GM21515 (cell line): ENCODE measurements around the gene EML5.
A peak's percentile ranks its signal among the peaks of the same experiment; 100 is the strongest.

ENCODE experiments used
- ATAC-seq: cut with Tn5 transposase; IDR thresholded peaks from one replicate; pipeline ENCODE4 v1.9.1; 2021; ENCODE audit not compliant: unreplicated experiment

The EML5 gene

DNA sequence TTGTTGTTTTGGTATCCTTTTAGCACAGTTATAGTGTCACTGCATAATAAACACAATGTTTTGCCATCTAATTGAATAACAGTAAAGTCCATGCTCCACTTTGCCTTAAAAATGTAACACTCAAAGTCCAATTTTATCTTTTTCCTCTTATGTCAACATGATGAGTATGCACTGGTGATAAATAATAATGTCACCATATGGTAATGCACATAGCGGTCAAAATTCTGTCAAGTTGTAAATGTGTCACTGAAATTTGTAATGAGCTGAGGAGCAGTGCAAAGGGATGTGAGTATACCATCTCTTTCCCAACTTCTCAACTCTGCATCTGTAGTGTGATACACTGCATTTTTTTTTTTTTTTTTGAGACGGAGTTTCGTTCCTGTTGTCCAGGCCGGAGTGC lies 65.7 kb downstream of the EML5 start:
- ATAC-seq: no peak

DNA sequence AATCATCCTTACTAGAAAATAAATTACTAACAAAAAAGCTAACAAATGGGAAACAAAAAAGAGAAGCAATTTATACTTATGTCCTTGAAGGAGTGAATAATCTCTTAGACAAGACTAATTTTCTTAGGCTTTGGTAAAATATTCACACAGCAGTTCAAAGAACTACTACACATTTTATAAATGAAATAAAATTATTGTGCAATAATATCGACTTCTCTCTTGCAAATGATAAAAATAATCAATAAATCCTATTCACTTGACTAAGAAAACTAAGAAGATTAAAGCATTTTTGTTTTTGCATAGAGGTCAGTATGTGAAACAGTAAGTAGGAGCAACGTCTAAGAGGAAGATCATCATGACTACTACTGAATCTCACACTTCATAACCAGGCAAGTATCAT lies 82.0 kb downstream of the EML5 start:
- no peak for ATAC-seq

DNA sequence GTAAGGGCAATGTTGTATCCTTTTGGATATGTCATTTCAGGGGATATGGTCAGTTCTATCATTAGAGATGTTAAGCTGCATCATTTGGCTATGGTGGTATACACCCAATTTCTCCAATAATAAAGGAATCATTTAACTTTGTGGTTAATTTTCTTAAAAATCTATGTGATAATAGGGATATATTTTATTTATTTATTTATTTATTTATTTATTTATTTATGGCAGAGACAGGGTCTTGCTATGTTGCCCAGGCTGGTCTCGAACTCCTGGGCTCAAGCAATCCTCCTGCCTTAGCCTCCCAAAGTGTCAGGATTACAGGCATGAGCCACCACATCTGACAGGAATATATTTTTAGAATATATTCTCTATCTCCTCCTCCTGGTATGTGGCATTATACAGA lies 85.7 kb downstream of the EML5 start:
- no peak for ATAC-seq

DNA sequence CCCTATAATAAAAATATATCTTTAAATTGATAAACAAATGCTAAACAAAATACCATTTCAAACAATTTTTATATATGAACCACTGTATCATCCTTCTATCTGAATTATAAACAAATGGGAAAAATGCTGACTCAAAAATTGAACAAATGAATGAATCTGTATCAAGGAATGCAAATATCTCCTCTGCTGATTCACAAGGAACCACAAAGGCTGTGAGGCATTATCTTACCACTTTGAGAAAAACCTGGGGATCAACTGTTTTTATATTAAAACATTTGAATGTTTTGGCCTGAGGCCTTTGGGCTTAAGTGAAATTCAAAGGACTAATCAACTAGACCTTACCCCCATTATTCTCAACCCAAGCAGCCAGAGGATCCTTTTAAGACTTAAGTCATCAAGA lies 86.3 kb downstream of the EML5 start:
- ATAC-seq: no peak

DNA sequence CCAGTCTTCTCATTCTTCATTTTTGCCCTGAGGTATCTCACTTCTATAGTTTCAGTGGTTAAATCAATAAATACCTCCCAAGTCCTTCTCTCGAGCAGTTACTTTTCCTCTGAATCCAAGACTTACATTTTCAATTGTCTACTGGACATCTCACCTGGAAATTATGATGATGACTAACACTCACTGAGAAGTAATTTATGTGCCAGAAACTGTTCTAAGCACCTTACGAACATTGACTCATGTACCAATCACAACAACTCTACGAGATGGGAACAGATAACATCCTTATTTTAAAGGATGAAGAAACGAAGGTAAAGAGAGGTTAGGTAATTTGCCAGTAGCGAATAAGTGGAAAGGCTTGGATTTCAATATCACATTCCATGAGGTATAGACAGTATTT lies 94.1 kb downstream of the EML5 start:
- no peak for ATAC-seq

DNA sequence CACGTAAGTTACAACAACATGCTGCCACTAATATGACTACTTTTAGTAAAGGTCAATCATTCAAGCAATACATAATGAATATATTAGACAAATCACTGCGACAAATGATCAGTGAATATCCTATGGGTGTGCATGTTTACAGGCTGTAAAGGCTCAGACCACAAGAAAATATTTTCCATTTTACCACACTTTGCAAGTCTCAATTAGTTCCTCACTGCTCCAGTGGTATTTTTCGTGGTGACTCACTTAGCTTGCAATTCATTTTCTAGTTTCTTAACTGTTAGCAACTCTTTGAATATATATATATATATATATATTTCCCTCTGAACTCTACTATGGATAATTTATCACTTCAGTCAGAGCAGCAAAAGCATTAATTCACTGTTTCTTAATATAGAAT lies 96.9 kb downstream of the EML5 start:
- no peak for ATAC-seq

DNA sequence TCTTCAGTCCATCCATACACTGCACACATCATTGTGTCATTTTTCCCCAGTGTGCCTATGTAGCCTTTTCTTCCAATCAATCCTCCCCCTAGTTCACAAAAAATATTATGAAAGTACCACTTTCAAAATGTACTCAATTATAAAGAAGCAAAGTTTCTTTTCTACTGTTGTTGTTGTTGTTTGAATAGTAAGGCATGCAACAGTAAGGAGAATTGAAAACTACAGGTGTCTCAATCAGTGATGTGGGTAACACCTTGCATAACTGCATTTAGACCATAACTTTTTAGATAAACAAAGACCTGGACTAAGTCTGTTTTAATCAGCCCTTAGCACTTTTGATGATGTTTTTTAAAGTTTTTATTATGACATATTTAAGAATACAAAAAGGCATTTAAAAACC lies 104.4 kb downstream of the EML5 start:
- ATAC-seq: no peak

DNA sequence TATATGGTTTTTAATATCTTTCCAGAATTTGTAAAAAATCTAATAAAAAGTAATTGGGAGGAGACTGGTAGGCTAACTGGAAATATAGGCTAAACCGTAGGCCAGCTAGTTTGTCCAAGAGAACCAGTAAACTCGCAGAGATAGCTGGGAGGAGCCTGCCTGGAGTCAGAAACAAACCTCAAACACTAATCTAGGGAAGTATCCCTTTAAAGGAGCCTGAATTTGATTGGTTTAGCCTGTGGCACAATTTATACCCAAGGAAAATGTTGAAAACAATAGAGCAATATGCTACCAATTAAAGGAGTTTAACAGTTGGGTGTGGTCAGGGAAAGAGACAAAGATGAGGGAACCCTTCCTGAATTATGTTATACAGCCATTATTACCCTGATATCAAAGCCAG lies 109.6 kb downstream of the EML5 start:
- no peak for ATAC-seq

DNA sequence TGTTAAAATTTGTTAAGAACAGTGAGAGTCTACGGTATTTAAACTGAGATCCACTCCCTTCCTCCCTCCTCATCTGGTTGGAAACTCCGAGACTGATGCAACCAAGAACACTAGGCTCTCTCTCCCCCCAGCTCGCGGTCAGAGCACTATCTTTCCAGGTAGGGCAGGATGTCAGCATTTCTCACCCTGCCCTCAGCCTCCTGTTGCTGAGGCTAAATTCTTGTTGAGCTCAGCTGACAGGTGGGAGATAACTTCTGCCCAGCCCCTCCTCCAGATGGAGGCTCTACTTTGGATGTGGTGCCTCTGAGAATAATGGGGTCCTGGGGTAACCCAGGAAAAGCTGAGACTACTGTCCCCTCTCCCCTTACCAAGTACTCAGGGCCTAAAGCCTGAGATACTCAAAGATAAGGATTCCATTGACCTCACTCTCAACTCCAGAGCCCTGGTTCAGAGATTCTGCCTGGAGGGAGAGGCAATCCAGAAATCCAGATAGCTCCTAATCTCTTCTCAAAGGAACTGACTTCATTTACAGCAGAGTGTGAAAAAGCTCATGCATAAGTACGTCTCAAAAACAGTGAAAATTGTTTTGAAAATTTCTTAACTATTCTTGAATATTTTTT lies 110.1 kb downstream of the EML5 start:
- ATAC-seq: no peak

DNA sequence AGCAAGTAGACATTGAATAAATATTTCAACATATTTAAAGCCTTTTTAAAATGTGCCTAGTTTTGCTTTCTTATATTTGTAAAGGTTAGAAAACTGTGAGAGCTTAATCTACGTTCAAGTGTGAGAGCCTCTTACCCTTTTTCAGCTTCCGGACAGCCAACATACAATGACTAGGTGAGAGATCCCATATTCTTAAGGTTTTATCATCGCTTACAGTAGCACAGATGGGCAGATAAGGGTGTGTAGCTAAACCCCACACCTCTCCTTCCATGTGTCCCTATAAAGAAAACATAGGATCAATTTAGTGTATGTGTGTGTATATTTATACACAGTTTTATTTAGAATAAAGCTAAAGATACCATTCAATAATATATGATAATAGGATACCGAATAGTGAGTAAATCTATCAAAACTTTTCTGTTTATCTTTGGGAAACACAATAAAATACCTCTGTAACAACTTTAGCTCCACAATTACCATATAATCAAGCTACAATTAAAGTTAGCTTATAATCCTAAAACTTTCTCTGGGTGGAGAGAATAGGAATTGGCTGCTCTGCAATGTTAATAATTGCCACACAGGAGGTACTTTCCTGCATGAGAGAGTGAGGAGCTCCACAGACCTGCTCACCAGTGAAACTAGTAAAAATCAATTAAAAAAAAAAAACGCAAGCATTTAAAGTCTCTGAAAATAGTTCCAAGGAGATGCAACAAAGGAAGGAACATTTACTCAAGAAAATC lies 110.8 kb downstream of the EML5 start:
- no peak for ATAC-seq

DNA sequence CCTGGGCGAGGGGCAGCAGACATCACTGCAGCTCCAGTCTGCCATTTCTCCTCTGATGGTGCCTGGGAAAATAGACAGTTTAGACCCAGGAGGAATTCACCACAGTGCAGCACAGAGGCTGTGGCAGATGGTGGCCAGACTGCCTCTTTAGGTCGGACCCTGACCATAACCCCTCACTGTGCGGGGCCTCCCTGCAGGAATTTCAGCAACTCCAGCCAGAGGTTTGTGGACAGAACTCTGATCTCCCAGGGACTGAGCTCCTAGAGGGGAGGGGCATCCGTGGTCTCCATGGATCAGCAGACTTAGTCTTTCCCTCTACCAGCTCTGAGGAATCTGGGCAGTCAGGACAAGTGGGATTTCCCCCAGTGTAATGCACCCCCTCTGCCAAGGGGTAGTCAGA lies 123.4 kb downstream of the EML5 start:
- no peak for ATAC-seq

DNA sequence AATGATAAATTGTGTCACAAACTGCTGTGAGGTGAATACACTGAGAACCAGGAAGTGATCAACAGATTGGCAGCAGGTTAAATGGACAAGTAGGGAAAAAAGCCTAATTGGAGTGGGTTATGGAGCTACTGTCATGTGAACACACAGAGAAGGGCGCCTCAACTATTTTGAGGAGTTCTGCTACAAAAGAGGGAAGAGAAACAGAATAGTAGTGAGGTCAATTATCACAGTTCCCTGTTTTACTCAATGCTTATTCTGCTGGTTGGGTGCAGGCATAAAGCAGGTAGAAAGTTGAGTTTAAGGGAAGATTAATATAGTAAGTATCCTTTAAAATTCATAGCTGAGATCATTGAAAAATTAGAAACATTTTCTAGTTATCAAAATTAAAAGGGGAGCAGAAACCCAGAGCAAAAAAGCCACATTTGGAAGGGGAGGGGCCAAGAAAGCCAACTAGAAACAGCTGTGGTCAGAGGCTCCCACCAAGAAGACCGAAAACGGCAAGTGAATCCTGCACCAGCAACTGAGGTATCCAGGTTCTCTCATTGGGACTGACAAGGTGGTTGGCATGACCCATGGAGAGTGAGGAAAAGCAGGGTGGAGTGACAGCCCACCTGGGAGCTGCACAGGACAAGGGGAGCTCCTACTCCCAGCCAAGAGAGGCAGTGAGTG lies 124.2 kb downstream of the EML5 start:
- peak; percentile 71 for ATAC-seq

DNA sequence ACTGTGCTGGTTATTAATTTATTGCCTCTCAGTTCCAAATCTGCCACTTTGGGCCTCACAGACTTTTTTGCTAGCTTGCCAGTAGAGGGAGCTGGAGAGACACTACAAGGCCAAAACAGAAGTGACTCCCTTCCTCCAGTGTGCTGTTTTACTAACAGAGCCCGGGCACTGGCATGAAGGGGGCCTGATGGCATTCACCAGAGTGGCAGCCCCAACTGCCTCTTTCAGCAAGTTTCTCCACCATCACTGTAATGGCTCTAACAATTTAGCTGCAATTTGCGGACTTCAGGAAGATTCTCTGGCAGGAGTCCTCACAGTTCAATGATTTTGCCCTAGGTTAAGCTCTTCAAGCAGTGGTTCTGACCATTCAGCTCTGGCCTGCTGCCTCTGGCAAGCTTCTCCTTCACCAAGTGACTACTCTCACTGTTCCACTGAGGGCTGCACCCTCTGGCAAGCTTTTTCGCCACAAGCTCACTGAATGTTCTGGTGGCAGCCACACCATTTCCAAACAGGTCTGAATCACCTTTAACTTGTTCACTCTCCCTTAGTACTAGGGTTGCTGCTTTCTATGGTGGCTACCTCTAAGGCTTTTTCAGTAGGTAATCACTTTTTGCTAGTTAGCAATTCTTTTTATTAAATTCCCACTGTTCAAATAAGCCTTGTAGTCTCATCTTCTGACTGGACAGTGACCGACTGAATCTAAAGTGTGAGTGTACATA lies 125.0 kb downstream of the EML5 start:
- peak; percentile 78 for ATAC-seq

DNA sequence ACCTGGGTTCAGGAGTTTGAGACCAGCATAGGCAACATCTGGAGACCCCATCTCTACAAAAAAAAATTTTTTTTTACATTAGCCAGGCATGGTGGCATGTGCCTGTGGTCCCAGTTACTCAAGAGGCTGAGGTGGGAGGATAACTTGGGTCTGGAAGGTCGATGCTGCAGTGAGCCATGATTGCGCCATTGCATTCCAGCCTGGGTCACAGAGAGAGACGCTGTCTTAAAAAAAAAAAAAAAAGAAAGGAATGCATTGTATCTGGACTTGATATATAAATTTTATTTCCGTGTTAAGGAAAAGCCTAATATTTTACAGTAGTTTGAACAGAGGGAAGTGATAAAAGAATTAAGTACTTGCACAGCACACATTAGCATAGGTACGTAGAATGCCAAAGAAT lies 132.7 kb downstream of the EML5 start:
- ATAC-seq: no peak

DNA sequence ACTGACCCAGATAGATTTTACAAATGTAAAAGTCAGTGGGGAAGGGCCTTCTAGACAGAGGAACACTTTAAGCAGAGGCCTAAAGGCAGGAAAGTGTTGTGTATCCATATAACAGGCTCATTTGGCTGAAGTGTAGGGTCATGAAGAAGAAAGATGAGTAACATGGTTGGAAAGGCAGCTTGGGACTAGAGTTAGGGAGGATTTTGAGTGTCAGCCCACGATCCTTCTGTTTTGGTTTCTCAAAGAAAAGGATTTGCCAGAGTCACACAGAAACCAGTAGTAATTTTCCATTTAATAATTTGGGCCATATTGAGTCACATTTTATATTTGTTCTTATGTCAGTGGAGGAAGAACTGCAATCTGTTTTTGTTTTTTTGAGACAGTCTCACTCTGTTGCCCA lies 153.5 kb downstream of the EML5 start:
- ATAC-seq: no peak

DNA sequence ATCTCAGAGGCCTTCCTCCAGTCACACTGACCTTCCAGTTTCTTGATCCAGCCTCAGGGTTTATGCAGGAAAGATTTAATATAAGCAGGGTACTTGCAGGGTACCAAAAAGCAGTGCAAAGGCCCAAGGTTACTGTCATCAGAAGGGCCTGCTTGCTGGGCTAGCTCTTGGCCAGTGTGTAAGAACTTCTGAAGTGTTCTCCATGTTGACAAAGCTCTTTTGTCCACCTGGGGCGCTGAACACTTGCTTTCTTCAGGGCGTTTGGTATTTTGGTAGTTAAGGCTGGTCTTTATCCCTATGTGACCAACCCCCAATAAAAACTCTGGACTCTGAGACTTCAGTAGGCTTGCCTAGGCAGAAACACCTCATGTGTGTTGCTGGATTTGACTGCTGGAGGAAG lies 160.2 kb downstream of the EML5 start:
- no peak for ATAC-seq

DNA sequence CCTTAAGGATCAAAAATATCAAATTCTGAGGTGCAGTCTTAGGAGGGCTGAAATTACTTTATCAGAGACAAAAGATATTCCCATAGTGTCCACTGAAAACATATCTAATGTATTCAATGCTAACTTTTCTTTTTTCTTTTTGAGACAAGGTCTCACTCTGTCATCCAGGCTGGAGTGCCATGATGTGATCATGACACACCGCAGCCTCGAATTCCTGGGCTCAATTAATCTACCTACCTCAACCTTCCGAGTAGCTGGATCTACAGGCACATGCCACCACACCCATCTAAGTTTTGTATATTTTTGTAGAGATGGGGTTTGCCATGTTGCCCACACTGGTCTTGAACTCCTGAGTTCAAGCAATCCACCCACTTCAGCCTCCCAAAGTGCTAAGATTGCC lies 161.7 kb downstream of the EML5 start:
- no peak for ATAC-seq

DNA sequence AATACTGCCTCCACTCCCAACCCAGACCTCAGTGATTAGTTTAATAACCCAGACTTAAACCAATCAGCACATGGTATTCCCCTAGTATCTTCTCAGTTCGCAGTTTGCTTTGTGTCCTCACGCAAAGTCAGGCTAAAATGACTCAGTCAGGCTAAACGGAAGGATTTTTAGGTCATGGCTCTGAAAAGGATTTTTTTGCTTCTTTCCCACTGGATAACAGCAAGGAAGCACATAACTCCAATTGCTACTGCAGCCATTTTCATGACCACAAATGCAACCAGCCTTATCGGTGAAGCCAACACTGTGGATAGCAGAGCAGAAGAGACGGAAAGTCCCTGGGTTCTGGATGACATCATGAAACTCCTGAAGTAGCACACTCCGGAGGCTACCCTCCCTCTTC lies 162.2 kb downstream of the EML5 start:
- no peak for ATAC-seq

DNA sequence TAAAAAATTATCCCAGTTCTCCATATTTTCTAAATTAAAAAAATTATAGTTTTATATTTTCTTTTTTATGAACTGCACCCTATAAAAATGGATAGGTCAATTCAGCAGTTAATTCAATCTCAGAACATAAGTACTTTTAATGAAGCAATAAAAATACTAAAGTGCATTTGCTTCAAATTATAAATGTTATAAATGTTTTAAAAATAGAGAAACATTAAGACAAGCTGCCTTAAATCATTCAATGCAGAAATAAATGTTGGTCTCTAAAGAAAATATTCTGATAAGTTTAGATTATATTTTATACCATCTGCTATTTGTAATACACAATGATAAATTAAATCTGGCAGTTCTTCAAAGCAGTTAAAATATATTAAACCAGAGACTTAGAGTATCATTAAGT lies 164.3 kb downstream of the EML5 start:
- ATAC-seq: no peak

DNA sequence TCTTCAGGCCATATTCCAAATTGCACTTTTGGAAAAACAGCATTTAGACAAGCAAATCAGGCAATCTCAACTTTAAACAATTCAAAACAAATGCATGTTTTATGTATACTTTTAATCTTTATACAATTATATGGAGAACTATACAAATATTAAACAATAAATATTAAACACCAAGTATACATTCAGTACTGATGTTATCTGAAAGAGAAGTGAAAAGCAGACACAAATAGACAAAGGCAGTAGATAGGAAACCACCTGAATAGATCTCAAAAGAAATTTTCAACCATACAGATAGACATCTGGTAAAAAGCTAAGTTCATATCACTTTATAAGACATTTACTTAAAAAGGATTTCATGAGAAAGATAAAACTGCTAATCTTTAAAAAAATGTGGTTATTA lies 164.7 kb downstream of the EML5 start:
- ATAC-seq: no peak

DNA sequence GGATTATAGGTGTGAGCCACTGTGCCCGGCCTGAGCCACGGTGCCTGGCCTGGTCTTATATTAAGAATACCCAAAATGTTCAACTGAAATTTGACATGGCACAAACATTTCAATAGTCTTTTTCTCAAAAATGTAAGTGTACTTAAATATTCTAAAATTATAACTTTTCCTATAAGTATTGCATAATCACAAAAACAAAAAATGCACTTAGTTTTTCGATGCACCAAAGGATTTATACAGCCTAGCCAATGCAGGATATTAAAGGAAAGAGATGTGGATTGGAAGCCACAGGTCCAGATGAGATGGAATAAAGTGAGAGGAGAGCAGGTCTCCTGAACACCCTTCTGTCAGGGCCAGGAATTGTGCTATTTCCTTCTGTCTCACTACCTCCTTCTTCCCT lies 167.1 kb downstream of the EML5 start:
- no peak for ATAC-seq

DNA sequence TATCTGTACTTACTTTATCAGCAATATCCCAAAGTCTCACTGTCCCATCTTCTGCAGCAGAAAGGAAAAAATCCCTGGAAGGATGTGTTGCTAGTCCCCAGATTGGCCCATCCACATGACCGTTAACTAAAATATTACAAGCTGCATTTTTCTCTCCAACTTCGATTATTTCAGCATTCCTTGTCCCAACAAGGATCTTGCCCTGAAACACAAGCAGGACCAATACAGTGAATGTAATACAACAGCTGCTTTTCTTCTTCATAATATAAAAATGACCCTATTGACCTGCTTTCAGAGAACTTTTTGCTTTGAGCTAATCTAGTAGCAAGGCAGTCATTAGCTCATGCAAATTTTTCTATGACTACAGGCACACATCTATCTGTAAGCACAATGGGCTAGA lies 171.7 kb downstream of the EML5 start:
- no peak for ATAC-seq
